LNCaP clone FGC (cell line): ENCODE results near the gene ASB13.

ENCODE experiments used
- DNase-seq: peaks from one replicate; pipeline ENCODE4 v3.0.0-alpha.2; 2011; ENCODE audit warnings: low read depth
- H3K4me3 ChIP-seq: 2 replicates; pipeline ENCODE4 v1.5.1; 2011; ENCODE audit warnings: mild to moderate bottlenecking, low read depth, low read length, control low read depth
- TF ChIP-seq, protein P1 (sequence below): IDR thresholded peaks from 2 replicates; pipeline ENCODE4 v1.5.1; 2012; ENCODE audit warnings: mild to moderate bottlenecking; ENCODE audit not compliant: control insufficient read depth, insufficient read depth; ENCODE audit errors: extremely low read depth

The ASB13 gene

DNA sequence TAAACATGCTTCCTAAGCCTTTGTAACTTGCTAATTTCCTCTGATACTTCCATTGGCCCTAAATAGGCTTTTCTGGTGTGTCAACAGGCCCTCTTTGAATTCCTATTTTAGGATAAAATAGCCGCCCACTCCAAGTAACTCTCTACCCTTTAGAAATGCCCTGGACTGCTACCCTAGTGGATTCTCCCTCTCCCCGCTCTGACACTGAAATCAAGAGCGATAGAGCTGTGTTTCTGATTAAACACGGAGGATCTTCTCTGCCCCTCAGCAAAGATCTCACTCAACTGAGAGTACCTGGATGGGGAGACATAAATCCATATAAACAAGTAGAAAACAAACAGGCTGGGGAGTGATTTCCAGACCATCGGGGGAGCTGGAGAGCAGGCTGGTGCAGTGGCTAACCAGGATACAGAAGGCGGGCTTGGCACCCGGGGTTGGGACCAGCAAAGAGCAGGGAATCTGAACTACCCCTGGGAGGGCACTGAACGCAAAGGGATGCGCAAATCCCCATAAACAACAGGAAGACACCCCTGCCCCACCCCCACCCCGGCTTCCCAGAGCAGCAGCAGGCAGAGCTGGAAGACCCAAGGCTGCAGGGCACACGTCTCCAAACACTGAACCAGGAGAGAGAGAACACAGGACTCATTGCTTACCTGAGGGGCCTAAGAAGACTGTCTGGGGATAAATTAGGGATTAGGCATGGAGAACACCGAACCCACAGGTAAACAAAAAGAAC lies 2.5 kb downstream of the ASB13 start:
- DNase-seq: no peak
- H3K4me3 ChIP-seq: no peak overlapping the region
- TF ChIP-seq, protein P1, sequence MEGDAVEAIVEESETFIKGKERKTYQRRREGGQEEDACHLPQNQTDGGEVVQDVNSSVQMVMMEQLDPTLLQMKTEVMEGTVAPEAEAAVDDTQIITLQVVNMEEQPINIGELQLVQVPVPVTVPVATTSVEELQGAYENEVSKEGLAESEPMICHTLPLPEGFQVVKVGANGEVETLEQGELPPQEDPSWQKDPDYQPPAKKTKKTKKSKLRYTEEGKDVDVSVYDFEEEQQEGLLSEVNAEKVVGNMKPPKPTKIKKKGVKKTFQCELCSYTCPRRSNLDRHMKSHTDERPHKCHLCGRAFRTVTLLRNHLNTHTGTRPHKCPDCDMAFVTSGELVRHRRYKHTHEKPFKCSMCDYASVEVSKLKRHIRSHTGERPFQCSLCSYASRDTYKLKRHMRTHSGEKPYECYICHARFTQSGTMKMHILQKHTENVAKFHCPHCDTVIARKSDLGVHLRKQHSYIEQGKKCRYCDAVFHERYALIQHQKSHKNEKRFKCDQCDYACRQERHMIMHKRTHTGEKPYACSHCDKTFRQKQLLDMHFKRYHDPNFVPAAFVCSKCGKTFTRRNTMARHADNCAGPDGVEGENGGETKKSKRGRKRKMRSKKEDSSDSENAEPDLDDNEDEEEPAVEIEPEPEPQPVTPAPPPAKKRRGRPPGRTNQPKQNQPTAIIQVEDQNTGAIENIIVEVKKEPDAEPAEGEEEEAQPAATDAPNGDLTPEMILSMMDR: no peak

DNA sequence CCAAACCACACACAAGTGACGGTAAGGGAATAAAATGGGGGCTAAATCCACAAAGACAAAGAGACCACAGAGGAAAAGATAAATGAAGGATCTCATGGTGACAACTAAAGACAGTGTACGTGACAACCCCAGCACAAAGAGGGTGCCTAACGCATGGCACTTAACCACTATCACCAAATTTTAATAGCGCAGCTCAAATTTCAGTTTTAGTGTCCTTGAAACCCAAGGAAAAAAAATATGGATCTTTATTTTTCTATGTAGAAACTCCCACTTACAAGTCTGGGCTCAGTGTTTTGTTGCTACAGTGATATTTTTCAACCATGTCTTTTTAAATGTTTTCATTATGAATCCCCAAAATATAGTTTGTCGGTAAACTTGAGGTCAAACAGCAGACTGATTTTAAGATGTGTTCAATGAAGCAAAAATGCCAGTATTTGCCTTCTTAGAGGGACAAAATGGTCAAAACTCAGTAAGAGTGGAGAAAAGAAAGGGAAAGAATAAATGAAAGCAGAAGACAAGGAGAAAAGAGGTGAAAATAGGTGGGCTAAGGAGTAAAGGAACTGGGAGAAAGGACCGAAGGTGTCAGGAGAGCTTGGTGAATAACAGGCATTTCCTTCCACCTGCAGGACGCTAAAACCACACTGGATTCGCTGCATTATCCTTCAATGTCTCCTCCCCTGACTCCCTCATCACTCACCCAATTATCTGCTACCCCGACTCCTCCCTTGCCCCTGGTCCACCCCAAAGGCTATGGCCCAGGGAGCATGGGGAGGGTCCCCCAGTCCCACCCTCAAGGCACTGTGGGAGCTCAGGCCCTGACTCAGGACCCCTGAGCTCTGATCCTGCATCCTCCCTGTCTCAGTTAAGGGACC lies 3.5 kb downstream of the ASB13 start:
- DNase-seq: no peak
- TF ChIP-seq, protein P1: no peak
- H3K4me3 ChIP-seq: no peak overlapping the region

DNA sequence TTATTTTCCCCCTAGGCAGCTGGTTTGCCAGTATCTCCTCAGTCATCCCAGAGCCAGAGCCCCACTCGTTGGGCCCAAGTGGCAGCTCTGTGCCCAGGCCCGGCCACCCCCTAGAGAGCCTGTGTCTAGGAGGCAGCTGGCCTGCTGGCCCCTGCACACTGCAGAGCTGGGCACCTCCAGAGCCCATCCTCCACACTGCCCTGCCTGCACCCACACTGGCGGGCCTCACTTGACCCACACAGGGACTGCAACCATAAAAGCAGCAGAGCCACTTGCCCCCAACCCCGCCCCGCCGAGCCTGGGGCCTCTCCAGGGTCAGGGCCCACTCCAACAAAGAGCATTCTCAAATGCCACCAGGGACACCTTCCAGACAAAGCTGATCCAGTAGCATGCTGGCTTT lies 5.4 kb downstream of the ASB13 start:
- TF ChIP-seq, protein P1: no peak
- H3K4me3 ChIP-seq: no peak overlapping the region
- no peak for DNase-seq

DNA sequence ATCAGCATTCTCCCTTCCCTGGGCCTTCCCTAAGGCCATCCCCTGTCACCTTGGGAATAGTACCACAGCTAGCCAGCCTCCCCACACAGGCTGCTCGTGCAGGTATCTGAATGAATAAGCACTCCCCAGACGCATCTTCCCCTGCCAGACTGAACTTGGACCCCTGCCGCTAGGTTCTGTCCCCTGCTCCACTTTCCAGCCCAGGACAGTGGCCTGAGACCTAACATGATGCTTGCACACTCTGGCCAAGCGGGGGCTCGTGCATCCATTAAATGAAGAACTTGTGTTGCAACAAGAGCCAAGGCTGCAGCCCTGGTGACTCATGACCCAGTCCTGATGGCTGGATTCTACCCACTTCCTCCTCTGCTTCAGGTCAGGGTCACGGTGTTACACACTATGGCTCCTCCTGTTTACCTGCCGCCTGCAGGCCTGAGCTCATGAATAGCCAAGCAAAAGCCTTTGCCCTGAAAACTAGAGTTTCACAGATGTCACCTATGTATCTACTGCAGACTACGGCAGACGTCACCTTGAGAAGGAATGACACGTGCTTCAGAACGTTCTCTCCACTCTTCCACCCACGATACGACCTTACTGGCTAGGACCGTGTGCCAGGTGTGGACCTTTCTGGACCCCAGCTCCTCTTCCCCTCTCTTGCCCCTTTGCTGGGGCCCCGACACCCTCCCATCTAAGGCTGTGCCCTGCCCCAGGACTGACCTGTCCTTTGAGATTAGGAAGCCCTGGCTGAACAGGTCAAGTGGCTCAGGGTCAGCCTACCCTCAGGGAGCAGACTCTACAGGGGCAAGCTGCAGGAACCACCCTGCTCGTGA lies 6.5 kb downstream of the ASB13 start:
- DNase-seq: no peak
- TF ChIP-seq, protein P1: no peak
- no peak overlapping the region for H3K4me3 ChIP-seq

GRCh38 chr10:5658871-5659618 lies 7.3 kb downstream of the ASB13 start:
- TF ChIP-seq, protein P1: no peak
- H3K4me3 ChIP-seq: no peak overlapping the region
- DNase-seq: no peak
